ENCODE data around the gene LATS2.

Gene LATS2

GRCh38 chr13:21061029-21061763, at the start of gene LATS2:
TSS of gene LATS2 (minus strand) at chr13:21061586. CDS start at chr13:21046026, 15,560 bp downstream.
- no peak for DNase-seq

DNA sequence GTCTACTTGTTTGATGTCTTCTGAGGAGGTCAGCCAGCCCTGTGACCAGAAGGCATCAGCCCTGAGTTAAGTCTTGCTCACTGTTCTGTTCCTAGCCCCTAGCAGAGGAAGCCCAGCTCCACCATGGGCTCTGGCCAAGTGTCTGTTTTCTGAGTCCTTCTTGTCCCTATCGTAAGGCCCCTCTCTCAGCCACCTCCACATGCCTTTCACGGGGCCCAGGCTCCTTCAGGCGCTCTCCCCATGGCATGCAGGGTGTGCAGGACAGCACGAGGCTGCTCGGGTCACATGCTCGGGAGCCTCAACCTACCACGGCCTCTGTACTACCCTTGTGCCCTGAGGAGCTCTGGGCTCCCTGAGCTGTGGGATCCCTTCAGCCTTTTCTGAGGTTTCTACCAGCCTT, 47.8 kb upstream of the LATS2 start:
- no peak for DNase-seq

GRCh38 chr13:21106089-21106488, 44.7 kb upstream of the LATS2 start:
- DNase-seq: no peak

- no peak for DNase-seq
Measured at GRCh38 chr13:21104199-21105019, 43.0 kb upstream of the LATS2 start.

- DNase-seq: no peak
Measured at GRCh38 chr13:21101865-21102576, 40.6 kb upstream of the LATS2 start.

- no peak for DNase-seq
Measured at GRCh38 chr13:21100994-21101757, 39.8 kb upstream of the LATS2 start.

- DNase-seq: no peak
Measured at GRCh38 chr13:21100211-21100610, 38.8 kb upstream of the LATS2 start.

DNA sequence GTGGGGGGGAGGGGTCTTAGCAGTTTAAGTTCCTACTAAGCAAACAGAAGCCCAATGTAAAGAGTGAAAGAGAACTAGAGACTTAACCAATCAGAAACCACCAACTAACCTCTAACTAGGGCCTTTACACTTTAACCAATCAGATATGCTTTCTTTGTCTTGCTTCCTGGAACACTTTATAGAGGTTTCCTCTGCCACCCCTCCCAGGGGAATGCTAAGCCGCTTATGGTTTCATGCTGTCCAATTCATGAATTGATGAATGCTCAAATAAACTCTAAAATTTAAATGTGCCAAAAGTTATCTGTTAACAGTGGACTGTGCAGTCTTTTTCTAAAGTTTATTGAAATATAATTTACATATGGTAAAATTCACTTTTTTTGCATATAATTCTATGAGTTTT, 33.9 kb upstream of the LATS2 start:
- no peak for DNase-seq

- DNase-seq: no peak
Measured at GRCh38 chr13:21089830-21090229, 28.4 kb upstream of the LATS2 start.

- no peak for DNase-seq
Measured at GRCh38 chr13:21088534-21088933, 27.1 kb upstream of the LATS2 start.

- no peak for DNase-seq
Measured at GRCh38 chr13:21086929-21087328, 25.5 kb upstream of the LATS2 start.

- no peak for DNase-seq
Measured at GRCh38 chr13:21081926-21082325, 20.5 kb upstream of the LATS2 start.

DNA sequence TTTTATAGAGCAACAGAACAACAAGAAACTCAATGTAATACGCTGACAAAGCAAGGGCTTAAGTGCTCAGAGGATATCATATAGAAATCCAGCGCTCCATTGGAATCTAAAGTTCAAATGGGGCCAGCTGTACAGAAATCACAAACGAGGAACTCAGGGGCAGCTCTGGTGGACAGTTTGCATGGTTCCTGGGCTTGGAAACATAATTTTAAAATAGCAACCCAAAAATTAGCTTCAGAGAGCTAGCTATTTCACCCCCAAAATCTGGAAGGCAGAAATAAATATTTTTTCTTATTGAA, 19.2 kb upstream of the LATS2 start:
- no peak for DNase-seq

GRCh38 chr13:21079761-21080592, 18.6 kb upstream of the LATS2 start:
- no peak for DNase-seq

DNA sequence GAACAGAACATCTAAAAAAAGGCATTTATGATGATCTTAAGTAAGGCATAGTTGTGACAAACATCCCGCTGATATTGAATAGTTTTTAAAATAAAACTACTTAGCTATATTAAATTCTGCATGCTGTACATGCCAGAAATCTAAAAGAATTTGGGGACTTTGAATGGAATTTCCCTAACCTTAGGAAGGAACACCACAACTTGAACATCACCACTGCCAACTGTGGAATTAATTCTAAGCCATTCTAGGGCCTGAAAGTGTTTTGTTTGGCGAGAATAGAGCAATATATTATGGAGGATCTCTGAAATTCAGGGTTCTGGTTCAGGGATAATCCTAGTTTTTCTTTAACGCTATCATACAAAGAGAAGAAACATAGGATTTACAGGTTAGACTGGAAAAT, 17.8 kb upstream of the LATS2 start:
- no peak for DNase-seq

- no peak for DNase-seq
Measured at GRCh38 chr13:21078501-21078900, 17.1 kb upstream of the LATS2 start.

DNA sequence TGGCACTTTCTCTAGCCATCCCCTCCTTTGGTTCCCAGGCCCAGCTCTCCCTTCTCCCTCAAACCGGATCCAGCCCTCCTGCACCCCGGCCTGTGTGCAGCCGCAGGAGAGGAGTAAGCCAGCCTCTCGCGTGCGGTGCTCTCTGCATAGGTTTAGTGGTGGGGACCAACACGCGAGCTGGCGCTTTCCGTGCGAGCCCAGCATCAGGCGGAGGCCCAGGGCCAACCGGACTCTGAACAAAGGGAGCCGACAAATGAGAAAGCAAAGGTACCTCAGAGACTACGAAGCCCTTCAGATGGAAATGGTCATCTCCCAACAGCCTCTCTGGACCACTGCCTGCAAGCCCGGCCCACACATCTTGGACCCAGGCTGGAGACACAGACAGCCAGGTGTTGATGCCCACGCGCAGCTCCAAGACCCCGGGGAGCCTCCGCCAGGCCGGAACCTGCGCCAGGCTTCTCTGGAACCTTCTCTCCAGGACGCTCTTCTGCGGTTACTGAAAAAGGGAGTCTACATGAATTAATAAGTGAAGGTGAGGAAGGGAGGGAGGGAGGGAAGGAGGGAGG, 16.5 kb upstream of the LATS2 start:
- DNase-seq: no peak

DNA sequence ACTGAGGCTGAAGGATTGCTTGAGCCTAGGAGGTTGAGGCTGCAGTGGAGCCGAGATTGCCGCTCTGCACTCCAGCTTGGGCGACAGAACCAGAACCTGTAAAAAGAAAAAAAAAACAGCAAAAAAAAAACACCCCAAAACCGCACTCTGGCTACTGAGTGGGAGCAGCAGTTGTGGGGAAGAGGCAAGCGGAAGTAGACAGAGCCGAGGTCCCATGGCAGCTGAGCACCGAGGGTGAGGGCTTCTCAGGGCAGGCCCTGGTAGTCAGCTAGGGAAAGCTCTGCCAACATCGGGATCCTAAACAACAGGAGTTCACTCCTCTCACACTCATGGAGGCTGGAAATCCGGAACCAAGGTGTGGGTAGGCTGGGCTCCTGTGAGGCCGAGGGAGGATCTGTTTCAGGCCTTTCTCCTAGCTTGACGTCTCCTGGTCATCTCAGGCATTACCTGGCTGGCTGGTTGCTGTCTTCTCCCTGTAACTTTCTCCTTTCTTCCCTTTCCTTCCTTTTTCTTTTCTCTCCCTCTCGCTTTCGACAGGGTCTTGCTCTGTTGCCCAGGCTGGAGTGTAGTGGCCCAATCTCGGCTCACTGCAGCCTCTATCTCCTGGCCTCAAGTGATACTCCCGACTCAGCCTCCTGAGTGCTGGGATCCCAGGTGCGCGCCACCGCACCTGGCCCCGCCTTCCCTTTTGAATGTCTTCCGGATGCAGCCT, 15.8 kb upstream of the LATS2 start:
- no peak for DNase-seq

DNA sequence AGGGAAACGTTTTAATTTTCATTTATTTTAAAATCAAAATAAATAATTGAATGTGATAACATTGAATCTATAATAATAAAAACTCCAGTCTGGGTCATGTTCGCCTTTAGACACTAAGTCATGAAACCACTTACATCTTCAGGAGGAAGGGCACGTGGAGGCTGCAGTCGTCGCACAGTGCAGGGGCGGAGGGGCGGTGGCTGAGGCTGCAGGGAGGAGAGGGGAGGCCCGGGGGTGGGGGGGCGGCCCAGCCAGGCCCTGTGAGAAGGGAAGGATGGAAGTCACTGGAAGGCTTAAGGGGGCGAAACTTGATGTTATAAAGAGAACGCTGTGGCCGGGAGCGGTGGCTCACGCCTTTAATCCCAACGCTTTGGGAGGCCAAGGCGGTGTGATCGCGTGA, 14.9 kb upstream of the LATS2 start:
- DNase-seq: no peak

- no peak for DNase-seq
Measured at GRCh38 chr13:21075379-21076249, 14.2 kb upstream of the LATS2 start.
